ENCODE measurements around the gene PRMT7. TPM values are rescaled to one million over a fixed set of nuclear protein-coding genes. Genes with fewer than 3 reads are reported as not detected.

PRMT7 gene
- total RNA-seq, 1 donor from 2014 or later, result 25.6 TPM

DNA sequence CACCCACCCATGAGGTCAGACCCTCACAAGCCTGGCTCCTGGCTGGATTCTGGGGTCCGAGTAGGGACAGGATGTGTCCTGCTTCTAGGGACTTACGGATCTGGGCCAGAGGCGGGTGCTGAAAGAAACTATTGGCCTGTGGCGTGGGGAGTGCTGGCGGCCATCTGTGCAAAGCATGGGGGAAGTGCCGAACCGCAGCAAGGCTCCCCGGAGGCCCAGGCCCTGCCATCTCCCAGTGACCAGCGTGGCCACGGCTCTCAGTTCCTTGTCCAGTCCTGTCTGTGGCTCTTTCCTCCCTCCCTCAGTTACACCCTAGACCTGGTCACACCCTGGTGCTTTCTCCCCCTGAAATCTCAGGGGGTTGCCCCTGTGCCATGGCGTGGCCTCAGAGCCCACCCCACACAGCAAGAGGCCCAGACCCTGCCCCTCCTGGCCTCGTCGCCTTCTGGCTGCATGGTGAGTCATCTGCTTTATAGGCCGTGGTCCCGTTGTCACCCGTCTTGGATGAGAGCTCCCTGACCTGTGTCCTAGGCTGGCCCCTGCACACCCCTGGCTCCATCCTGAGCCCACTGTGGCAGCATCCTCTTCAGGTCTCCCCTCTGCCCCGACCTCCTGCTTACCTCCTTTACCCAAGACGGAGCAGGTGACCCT is 54.5 kb downstream of the PRMT7 start:
- peaks cover 36% of the 10 kb centered on the region for H3K27me3 ChIP-seq (ENCODE audit: low read depth)
- intact Hi-C loops (cut with micrococcal nuclease), result no loop called here
- DNase-seq, result peak; percentile 41

DNA sequence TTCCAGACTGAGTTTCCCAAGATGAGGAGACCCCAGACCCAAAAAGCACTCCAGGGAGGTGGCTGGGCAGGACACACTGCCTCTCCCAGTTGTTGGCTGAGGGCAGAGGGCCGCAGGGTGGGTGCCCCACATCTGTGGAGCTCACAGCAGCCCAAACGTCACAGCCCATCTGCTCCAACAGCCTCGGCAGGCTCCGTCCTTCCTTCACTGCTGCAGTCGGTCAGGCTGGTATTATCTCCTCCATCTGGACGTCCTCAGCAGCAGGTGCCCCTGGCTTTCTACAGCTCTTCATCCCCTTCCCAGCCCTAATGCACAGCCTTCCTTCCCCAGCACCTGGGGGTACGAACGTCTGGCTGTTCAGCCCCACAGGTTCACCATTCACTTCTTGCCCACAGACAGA is 55.2 kb downstream of the PRMT7 start:
- intact Hi-C loops (cut with micrococcal nuclease), result no loop called here

More for the DNA sequence above, 54.5 kb downstream of the PRMT7 start:
- no peaks in the 10 kb centered on the region for H3K36me3 ChIP-seq
- no peak overlapping the region for H3K27ac ChIP-seq (replicated peaks)
- no peak overlapping the region for H3K4me3 ChIP-seq
- no peaks in the 10 kb centered on the region for H3K9me3 ChIP-seq (replicated peaks)
- TF ChIP-seq, protein P1, sequence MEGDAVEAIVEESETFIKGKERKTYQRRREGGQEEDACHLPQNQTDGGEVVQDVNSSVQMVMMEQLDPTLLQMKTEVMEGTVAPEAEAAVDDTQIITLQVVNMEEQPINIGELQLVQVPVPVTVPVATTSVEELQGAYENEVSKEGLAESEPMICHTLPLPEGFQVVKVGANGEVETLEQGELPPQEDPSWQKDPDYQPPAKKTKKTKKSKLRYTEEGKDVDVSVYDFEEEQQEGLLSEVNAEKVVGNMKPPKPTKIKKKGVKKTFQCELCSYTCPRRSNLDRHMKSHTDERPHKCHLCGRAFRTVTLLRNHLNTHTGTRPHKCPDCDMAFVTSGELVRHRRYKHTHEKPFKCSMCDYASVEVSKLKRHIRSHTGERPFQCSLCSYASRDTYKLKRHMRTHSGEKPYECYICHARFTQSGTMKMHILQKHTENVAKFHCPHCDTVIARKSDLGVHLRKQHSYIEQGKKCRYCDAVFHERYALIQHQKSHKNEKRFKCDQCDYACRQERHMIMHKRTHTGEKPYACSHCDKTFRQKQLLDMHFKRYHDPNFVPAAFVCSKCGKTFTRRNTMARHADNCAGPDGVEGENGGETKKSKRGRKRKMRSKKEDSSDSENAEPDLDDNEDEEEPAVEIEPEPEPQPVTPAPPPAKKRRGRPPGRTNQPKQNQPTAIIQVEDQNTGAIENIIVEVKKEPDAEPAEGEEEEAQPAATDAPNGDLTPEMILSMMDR (IDR thresholded peaks at IDR 0.05; ENCODE audit: borderline replicate concordance), result no peak
- H3K4me1 ChIP-seq, result no peaks in the 10 kb centered on the region

DNA sequence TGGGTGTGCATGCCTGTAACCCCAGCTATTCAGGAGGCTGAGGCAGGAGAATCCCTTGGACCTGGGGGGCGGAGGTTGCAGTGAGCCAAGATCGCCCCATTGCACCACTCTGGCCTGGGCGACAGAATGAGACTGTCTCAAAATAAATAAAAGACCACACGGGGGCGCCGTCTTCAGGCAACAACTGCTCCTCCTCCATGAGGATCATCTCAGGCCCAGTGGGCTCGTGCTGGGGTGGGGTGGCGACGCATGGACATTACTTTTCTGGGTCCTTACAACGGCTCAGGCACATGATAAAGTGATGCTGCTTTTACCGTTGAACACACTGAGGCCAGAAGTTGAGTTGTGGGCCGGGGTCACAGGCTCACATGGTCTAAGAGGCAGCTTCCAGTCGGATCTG is 56.2 kb downstream of the PRMT7 start:
- Histone ChIP-seq H3K9me3 (replicated peaks) (no peaks in the 10 kb centered on the region), H3K27ac (replicated peaks) (no peak overlapping the region), H3K4me3 (no peak overlapping the region), H3K36me3 (no peaks in the 10 kb centered on the region), H3K4me1 (no peaks in the 10 kb centered on the region), H3K27me3 (ENCODE audit: low read depth) (peaks cover 36% of the 10 kb centered on the region)
- no peak for DNase-seq
- intact Hi-C loops (cut with micrococcal nuclease), result no loop called here
- TF ChIP-seq, protein P1 (IDR thresholded peaks at IDR 0.05; ENCODE audit: borderline replicate concordance), result peak; percentile 48

More for the DNA sequence above, 55.2 kb downstream of the PRMT7 start:
- Histone ChIP-seq H3K4me1 (no peaks in the 10 kb centered on the region), H3K4me3 (no peak overlapping the region), H3K36me3 (no peaks in the 10 kb centered on the region), H3K27ac (replicated peaks) (no peak overlapping the region), H3K27me3 (ENCODE audit: low read depth) (peaks cover 36% of the 10 kb centered on the region), H3K9me3 (replicated peaks) (no peaks in the 10 kb centered on the region)
- DNase-seq, result no peak
- TF ChIP-seq, protein P1 (IDR thresholded peaks at IDR 0.05; ENCODE audit: borderline replicate concordance), result no peak

DNA sequence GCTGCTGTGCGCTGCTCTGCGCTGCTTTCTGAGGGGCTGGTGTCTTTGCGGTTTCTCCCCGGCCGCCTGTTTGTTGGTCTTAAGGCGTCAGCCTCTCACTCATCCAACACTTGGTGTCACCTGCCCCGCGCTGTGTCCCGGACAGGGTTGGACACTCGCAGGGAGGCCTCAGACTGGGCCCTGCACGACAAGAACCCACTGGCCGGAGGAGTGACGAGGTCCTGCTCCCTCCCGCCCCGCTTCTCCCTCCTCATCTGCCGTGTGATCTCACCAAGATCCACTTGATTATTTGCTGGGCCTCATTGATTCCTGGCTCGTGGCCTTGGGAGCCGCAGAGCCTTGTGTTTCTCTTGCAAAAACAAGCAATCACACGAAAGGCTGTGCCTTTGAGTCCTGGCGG is 56.6 kb downstream of the PRMT7 start:
- H3K4me1 ChIP-seq, result no peaks in the 10 kb centered on the region
- intact Hi-C loops (cut with micrococcal nuclease), result no loop called here
- H3K9me3 ChIP-seq (replicated peaks), result no peaks in the 10 kb centered on the region
- H3K4me3 ChIP-seq, result no peak overlapping the region
- DNase-seq, result no peak
- peaks cover 36% of the 10 kb centered on the region for H3K27me3 ChIP-seq (ENCODE audit: low read depth)
- H3K36me3 ChIP-seq, result no peaks in the 10 kb centered on the region
- H3K27ac ChIP-seq (replicated peaks), result no peak overlapping the region
- TF ChIP-seq, protein P1 (IDR thresholded peaks at IDR 0.05; ENCODE audit: borderline replicate concordance), result no peak

DNA sequence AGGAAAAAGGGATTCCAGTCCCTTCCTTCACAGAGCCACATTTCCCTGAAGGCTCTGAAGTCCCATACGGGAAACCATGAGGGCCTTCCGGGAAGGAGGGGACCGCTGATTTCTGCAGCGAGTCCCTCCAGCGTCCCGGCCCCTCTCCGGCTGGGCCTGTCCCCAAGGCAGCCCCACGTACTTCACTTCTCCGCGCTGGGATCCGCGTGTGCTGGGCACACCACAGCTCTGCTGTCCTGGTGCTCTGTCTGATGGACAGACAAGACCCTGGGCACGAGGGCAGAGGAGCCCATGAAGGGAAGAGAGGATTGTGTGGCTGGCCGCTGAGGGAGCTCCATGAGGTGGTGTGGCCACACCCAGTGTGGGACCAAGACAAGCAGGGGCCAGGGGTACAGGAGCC is 57.1 kb downstream of the PRMT7 start:
- no peak overlapping the region for H3K27ac ChIP-seq (replicated peaks)
- H3K9me3 ChIP-seq (replicated peaks), result no peaks in the 10 kb centered on the region
- peaks cover 36% of the 10 kb centered on the region for H3K27me3 ChIP-seq (ENCODE audit: low read depth)
- TF ChIP-seq, protein P1 (IDR thresholded peaks at IDR 0.05; ENCODE audit: borderline replicate concordance), result no peak
- DNase-seq, result no peak
- intact Hi-C loops (cut with micrococcal nuclease), result no loop called here
- H3K4me3 ChIP-seq, result no peak overlapping the region
- H3K4me1 ChIP-seq, result no peaks in the 10 kb centered on the region
- no peaks in the 10 kb centered on the region for H3K36me3 ChIP-seq
